ENCODE results near the gene MTG2. TPM values are rescaled to one million over a fixed set of nuclear protein-coding genes. Genes with fewer than 3 reads are reported as not detected.

MTG2 gene
- polyA plus RNA-seq, 10 donors = 18.3 to 28.3 (median 24.7) TPM

DNA sequence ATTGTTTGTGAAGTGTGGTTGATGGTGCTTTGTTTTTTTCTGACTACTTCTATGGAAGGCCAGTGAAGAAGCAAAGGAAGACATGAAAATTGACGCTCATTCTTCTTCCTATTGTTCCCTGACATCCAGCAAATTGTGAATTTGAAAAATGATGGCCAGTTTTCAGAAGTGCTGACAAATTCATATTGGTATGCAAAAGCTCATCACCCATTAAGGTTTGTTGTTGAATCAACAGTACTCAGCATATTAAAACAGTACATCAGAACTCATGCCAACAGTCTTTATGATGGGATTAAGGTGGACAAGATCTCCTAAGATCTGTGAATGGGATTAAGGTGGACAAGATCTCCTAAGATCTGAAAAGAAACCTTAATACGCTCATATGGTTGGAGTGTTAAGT lies 1.0 kb upstream of the MTG2 start:
- no peak for DNase-seq

DNA sequence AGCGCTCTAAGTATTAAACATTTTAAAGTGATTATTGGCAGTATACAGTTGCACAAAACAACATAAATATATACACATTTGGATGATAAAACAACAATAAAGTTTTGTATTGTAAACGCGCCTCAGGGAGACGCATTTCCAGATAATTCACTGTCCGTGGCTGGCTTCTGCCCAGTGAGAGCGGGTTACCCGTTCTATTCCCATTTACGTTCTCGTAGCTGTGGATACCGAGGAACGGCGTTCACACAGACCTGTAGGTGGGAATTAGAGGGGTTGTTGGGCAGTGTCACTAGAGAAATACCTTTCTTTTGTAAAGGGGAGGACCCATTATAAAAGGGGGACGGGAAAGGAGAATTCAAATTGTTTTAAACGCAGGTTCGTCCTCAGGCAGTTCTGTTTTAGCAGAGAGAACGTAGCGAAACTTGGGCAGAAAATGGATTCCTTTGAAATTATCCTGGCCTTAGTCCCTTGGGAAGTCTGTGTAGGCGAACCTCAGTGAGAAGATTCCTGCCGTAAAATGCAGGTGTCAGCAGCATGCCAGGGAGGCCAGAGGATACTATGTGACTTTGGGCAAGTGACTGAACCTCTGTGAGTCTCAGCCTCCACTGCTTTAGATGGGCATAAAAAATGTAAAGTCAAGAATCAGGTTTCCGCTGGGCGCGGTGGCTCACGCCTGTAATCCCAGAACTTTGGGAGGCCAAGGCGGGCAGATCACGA lies 756 bp downstream of the MTG2 start:
- DNase-seq = no peak

DNA sequence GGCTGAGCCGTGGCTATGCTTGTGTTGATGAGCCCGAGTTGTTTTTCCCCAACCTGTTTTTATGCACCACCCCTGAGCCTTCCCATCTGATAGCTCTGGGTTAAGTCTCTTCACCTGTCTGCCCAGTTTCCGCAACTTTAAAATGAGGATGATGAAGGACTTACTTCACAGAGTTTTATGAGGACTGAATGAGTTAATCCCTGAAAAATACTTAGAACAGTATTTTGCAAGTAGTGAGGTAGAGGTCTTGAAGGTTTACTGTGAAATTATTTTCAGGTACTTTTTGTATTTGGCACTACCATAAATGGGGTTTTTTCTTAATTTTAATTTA lies 3.2 kb downstream of the MTG2 start:
- DNase-seq = no peak

DNA sequence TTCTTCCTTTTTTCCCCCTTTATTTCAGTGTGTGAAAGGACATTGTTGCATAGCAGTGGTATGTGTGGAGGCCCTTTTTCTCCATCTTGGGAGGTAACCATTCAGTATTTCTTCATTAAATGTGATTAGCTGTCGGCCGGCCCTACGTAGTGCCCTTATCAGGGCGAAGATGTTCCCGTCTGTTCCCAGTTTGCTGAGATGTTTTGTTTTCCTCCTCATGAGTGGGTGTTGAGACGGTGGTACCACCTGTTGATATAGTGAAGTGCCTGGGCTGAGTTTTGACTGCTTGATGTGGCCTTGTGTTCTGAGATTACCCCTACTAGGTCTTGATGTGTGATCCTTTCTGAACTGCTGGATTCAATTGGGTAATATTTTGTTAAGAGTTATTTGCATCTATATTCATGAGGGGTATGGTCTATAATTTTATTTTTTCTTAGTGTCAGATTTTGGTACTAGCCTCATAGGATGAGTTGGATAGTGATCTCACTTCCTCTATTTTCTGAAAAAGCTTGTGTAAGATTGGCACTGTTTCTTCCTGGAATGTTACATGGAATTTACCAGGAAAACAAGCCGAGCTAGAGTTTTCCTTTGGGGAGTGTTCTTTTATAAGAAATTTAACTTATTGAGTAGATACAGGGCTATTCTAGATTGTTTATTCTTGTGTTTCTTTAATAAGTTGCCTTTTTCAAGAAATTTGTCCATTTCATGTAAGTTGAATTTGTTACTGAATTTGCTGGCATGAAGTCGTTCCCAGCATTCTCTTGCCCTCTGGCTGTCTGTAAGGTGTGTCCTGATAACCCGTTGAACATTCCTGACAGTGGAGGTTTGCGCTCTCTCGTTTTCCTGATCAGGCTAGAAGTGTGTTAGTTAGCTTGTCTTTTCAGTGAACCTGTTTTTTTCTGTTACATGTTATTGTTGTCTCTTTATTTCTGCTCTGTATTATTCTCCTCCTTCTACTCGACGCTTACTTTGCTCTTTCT lies 4.3 kb downstream of the MTG2 start:
- DNase-seq = no peak

DNA sequence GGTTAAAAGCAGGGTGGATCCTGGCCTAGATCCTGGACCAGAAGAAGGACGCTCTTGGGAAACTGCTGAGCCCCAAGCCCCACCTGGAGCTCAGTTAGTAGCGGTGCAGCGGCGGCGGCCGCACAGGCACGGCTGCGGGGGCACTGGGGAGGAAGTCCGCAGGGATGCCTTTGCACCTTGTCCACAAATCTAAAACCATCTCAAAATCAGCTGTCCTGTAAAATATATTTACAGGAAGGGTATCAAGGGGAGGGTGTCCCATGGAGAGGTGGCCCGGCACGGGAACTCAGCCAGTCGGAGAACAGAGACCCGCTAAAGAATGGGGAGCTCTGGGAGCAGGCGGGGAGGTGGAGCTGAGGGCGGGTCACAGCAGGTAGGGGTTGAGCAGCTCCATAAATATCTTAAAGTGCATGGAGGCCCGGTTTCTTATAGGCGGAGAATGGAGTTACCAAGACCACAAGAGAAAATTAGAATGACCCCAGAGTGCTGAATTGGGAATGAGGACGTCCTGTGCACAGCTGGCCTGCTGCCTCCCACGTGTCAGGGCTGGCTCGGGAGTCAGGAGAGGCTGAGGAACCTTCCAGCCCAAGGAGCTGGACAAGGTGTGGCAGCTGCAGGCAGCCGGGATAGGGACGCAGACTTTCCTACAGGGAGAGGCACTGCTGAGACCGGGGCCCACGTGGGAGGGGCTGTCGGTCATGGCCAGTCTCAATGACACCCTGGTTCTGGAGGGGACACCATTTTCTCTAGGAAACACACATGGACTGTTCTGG lies 8.0 kb downstream of the MTG2 start:
- DNase-seq = no peak

DNA sequence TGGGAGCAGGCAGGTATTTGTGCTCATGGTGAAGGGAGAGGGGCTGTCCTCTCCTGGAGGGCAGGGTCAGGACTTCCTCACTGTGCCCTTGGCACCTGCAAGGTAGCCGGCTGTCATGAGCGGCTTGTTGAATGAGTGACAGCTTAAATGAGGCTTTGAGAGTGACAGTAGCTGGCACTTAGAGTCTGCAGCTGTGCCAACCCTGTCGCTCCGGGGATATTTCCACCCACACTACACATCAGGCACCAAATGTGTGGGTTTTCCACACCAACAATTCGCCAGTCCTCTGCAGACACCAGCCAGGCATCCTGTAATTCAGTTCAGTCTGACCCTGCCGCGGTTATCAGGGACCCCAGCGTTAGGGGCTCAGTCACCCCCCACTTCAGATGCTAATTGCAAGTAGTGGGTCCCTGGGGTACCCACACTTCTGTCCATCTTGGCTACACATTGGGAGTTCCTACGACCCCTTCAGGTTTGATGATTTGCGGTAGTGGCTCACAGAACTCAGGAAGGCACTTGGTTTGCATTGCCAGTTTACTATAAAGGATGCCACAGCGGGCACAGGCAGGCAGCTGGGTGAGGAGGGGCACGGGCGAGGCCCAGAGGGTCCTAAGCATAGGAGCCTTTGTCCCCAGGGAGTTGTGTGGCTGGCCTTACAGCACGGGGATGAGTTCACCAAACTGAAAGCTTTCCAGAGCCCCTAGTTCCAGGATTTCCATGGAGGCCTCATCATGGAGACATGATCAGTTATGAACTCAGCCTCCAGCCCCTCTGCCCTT lies 9.1 kb downstream of the MTG2 start:
- DNase-seq = no peak

DNA sequence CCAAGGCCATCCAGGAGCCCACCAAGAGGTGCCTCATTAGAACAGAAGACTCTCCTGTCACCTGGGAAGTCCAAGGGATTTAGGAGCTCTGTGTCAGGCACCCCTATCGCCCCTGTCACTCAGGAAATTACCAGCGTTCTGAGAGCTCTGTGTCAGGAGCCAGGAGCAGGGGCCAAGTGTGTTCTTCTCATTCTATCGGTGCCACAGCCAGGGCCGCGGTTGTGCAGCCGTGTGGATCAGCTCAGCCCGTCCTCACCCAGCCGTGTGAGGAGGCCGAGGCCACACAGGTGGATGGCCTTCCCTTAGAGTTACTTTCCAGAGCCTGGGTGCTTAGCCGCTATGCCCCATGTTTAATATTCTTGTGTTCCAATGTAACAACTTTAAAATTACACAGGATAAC lies 9.8 kb downstream of the MTG2 start:
- no peak for DNase-seq

DNA sequence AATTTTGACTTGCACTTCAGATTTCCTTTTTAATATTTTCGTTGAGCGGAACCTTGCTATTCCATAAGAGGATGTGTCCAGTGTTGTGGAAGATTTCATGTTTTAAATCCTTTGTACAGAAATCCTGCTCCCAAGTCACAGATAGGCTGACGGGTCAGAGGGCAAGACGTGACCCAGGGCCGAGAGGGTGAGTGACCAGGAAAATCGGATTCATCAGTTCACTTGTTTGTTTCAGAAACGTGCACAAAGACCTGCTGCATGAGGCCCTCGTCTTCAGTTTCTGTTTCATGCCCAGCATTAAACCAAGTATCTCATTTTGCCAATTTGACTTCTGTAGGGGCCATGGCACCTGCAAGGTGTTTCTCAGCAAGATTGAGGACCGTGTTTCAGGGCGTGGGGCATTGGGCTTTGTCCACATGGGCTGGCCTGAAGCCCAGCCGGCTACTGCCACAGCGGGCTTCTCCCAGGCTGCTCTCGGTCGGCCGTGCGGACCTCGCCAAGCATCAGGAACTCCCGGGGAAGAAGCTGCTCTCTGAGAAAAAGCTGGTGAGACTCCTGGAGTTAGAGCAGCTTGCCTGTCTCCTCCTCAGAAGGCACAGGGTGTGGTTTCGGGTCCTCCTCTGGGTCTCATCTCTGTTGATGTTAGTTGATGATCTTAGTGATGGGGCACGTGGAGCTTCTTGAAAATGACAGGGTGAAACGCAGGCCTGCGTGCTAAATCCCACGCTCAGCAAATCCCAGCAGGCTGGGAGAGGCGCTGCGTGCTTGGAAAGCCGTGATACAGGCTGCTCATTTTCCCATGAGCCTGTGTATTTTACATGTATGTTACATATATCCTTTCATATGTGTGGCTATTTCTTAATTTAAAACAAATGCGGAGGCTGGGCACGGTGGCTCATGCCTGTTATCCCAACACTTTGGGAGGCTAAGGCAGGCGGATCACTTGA lies 10.5 kb downstream of the MTG2 start:
- no peak for DNase-seq

DNA sequence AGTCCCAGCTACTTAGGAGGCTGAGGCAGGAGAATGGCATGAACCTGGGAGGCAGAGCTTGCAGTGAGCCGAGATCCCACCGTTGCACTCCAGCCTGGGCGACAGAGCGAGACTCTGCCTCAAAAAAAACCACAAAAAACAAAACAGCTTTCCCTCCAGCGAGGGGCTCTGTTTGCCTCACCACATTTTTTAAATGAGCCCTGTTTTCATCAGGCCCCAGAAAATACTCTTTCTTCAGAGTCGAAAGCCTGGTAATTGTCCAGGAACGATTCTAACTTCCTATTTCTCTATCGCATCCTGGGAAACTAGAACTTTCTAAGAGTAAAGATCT lies 12.2 kb downstream of the MTG2 start:
- DNase-seq = no peak

DNA sequence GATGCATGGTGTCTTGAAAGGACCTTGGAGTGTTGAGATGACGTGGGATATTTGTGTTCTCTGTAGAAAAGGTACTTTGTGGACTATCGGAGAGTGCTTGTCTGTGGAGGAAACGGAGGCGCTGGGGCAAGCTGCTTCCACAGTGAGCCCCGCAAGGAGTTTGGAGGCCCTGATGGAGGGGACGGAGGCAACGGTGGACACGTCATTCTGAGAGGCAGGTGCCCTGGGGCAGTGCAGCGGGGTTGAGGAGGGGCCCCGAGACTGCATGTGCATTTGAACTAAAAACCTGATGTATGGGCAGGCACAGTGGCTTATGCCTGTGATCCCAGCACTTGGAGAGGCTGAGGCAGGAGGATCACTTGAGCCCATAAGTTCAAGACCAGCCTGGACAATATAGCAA lies 12.9 kb downstream of the MTG2 start:
- DNase-seq = no peak

DNA sequence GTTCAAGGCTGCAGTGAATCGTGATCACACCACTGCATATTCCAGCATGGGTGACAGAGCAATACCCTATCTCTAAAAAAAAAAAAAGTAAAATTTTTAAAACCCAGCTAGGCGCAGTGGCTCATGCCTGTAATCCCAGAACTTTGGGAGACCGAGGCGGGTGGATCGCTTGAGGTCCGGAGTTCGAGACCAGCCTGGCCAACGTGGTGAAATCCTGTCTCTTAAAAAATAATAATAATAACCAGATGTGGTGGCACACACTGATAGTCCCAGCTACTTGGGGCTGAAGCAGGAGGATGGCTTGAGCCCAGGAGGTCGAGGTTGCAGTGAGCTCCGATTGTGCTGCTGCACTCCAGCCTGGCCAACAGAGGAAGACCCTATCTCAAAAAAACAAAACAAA lies 13.5 kb downstream of the MTG2 start:
- DNase-seq = no peak

DNA sequence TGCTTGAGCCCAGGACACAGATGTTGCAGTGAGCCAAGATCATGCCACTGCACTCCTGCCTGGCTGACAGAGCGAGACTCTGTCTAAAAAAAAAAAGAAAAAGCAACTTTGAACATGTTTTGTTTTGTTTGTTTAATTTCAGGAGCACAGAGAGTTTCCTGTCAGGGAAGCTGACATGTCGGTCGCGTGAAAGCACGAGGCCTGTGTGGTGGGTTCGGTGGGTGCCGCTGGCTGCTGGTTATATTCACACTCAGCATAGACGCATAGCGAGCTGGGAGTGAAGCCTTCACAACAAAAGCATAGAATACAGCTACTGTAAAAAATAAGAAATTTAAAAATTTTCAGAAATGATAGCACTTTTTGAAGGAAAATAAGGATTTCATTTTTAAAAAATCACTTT lies 14.5 kb downstream of the MTG2 start:
- DNase-seq = no peak

DNA sequence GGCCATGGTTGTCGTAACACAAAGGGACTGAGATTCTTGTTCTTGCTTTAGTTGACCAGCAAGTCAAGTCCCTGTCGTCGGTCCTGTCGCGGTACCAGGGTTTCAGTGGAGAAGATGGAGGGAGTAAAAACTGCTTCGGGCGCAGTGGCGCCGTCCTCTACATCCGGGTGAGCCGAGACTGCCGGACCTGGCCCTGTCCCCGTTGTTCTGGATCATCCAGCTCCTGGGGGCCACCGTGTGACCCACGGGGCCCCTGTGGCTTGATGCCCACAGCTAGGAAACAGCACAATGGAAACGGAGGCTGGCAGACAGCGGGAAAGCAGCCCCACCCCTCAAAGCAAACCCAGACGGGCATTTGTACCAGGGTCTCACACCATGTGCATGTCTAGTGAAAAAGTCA lies 15.0 kb downstream of the MTG2 start:
- DNase-seq = no peak

DNA sequence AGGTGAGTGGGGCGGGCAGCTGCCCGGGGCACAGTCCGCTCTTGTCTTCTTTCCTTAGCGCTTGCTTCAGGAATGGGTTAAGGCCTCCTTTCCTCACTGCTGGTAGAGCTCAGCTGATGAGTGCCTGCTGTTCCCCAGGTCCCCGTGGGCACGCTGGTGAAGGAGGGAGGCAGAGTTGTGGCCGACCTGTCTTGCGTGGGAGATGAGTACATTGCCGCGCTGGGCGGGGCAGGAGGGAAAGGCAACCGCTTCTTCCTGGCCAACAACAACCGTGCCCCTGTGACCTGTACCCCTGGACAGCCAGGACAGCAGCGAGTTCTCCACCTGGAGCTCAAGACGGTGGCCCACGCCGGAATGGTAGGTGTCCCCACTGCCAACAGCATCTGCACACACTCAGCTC lies 15.7 kb downstream of the MTG2 start:
- DNase-seq = no peak

DNA sequence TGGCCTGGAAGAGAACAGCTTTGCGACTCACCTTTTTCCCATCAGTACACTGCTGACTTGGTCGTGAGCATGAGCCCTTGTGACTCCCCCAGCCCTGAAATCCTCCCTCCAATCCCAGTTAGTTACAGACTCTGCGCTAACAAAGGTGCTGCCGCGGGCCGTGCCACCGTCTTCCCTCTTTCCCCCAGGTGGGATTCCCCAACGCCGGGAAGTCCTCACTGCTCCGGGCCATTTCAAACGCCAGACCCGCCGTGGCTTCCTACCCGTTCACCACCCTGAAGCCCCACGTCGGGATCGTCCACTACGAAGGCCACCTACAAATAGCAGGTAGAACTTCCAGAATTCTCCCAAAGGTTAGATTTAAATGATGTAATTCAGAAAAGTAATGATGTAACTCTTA lies 16.1 kb downstream of the MTG2 start:
- no peak for DNase-seq

DNA sequence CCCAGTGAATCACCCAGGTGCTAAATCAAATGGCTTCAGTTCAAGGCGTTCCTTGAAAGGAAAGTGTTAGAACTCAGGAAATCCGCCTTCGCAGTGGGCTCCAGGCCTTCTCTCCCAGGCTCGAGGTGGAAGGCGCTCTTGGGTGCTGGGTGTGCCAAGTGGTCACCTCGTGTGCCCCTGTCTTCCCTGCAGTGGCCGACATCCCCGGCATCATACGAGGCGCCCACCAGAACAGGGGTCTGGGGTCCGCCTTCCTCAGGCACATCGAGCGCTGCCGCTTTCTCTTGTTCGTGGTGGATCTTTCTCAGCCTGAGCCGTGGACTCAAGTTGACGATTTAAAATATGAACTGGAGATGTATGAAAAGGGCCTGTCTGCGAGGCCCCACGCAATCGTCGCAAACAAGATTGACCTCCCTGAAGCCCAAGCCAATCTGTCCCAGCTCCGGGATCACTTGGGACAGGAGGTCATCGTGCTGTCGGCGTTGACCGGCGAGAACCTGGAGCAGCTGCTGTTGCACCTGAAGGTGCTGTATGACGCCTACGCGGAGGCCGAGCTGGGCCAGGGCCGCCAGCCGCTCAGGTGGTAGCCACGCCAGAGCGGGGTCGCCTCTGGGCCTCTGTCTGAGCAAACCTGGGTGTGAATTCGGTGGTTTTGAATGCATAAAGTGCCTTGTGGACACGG lies 17.8 kb downstream of the MTG2 start:
- no peak for DNase-seq

DNA sequence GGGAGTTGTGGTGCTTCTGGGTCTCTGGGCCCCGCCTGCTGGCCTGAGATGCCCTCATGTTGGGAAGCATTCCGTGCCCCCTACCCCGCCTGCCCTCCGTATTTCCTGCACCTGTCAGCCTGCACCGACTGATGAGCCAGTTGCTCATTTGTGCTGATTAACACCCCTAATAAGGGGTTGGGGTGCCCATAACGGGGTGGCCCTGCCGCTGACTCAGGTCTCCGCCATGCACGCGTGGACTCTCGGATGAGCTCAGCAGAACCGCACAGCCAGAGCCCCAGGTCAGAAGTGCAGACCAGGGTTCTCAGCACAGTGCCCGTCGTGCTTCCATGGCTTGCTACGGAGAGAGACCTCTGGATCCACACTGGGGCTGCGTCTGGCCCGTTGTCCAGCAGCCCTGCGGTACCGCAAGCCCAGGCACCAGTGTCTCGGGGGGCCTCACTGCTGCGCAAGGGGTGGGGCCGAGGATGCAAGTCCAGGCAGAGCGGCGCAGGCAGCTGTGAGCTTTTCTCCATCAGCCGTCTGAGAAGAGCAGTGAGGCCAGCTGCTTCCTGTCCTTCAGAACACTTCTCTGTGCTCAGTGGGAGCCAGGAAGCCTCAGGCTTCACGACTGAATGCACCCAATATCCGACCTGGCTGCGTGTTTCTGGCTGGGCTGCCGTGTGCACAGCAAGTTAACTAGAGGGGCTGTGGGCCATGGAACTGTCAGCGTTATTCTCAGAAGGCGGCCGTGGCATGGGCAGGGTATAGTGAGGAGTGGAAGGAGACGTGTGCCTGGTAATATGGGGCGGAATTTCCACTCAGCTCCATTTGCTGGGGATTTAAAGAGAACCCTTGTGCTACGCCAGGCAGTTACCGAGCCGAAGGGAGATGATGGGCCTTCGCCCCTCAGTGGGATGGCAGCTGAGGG lies 18.6 kb downstream of the MTG2 start:
- no peak for DNase-seq

DNA sequence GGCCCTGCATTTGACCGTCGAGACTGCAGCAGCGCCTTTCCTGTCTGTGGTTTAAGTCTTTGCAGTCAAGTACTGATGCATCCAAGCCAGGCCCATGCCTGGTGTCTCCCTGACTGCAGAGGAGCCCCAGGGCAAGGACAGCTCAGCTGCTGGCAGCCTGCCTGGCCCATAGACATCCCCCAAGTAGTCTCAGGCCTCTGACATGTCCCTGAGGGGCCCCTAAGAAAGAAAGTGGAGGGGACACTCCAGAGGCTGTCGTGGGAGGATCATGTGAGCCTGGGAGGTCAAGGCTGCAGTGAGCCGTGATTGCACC lies 19.2 kb downstream of the MTG2 start:
- no peak for DNase-seq

DNA sequence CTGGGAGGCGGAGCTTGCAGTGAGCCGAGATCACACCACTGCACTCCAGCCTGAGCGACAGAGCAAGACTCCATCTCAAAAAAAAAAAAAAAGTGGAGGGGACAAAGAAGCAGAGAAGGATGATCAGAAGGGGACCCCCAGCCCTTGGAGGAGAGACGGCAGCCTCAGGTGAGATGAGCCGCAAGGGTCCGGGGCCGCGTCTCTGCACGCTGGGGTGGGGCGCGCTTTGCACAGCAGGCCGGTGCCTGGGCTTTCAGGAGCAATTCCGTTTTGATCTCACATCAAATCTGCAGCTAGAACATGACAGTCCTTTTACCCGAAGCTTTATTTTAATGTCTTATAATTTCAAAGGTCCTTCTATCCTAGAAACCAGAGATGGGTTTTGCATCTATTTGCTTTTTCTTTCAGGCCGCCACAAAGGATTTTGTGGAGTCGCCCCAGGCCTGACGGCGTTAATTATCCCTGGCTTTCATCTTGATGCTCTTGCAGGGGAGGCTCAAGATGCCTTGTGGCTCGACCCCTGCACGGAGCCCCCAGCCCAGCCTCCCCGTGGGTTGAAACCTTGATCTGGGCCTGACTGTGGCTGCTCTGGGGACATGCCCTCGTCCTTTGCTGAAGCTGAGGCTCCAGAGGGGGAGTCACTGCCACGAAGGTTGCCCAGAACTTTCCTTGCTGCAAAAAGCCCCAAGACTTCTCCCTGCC lies 20.0 kb downstream of the MTG2 start:
- no peak for DNase-seq

Measured in muscle of back (tissue), 11 donors.